ENCODE data around the gene ERCC3. TPM values are rescaled to one million over a fixed set of nuclear protein-coding genes. Genes with fewer than 3 reads are reported as not detected.
"Not testable (repeated sequence)": the region's sequence is repeated elsewhere in the genome, so short reads cannot be mapped to it uniquely, and the experiment has no call there.

The ERCC3 gene
- total RNA-seq, 1 experiment from 2014 or later = 52.5 TPM

- POLR2A ChIA-PET = no interaction called here
- Mint-ChIP-seq H3K4me1 (ENCODE audit: low read depth, unreplicated experiment) (no peaks in the 10 kb centered on the region), H3K27me3 (ENCODE audit: insufficient read depth, unreplicated experiment) (no peaks in the 10 kb centered on the region), H3K27ac (ENCODE audit: unreplicated experiment) (no peak overlapping the region), H3K4me3 (ENCODE audit: unreplicated experiment) (no peak overlapping the region), H3K9me3 (ENCODE audit: unreplicated experiment) (no peaks in the 10 kb centered on the region), H3K36me3 (ENCODE audit: insufficient read depth, unreplicated experiment) (peaks cover 40% of the 10 kb centered on the region)
- CTCF ChIA-PET = no interaction called here
- TF ChIP-seq, protein P1, sequence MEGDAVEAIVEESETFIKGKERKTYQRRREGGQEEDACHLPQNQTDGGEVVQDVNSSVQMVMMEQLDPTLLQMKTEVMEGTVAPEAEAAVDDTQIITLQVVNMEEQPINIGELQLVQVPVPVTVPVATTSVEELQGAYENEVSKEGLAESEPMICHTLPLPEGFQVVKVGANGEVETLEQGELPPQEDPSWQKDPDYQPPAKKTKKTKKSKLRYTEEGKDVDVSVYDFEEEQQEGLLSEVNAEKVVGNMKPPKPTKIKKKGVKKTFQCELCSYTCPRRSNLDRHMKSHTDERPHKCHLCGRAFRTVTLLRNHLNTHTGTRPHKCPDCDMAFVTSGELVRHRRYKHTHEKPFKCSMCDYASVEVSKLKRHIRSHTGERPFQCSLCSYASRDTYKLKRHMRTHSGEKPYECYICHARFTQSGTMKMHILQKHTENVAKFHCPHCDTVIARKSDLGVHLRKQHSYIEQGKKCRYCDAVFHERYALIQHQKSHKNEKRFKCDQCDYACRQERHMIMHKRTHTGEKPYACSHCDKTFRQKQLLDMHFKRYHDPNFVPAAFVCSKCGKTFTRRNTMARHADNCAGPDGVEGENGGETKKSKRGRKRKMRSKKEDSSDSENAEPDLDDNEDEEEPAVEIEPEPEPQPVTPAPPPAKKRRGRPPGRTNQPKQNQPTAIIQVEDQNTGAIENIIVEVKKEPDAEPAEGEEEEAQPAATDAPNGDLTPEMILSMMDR (IDR thresholded peaks at IDR 0.05; ENCODE audit: insufficient read depth in 1 of 2, low read depth in 1 of 2, low read length in 1 of 2, severe bottlenecking in 1 of 2, unreplicated experiment in 1 of 2) = no peak
- BruUV-seq (replicated peaks) = no TSS peak
- Histone ChIP-seq H3K4me3 (ENCODE audit: low read depth, low read length) (no peak overlapping the region), H3K9me3 (no peaks in the 10 kb centered on the region), H3K27me3 (replicated peaks; ENCODE audit: control insufficient read depth, insufficient read depth, low read length) (no peaks in the 10 kb centered on the region), H3K4me1 (no peaks in the 10 kb centered on the region), H3K36me3 (ENCODE audit: control insufficient read depth, insufficient read depth, low read length) (no peaks in the 10 kb centered on the region; the same call in 1 of the 2 replicates)
- intact Hi-C loops (cut with micrococcal nuclease; ENCODE audit: unreplicated experiment) = no loop called here
- DNase-seq = no peak
Observed at GRCh38 chr2:127254386-127254981, 39.5 kb downstream of the ERCC3 start.

DNA sequence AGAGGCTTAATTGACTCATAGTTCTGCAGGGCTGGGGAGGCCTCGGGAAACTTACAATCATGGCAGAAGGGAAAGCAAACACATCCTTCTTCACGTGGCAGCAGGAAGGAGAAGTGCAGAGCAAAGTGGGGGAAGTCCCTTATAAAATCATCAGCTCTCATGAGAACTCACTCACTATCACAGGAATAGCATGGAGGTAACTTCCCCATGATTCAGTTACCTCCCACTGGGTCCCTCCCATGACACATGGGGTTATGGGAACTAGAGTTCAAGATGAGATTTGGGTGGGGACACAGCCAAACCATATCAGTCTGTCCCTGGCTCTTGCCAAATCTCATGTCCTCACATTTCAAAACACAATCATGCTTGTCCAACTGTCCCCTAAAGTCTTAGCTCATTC is 52.8 kb downstream of the ERCC3 start:
- H3K4me1 ChIP-seq; H3K27me3 ChIP-seq (replicated peaks; ENCODE audit: control insufficient read depth, insufficient read depth, low read length); CTCF ChIA-PET; H3K36me3 Mint-ChIP-seq (ENCODE audit: insufficient read depth, unreplicated experiment); intact Hi-C loops (cut with micrococcal nuclease; ENCODE audit: unreplicated experiment); H3K4me1 Mint-ChIP-seq (ENCODE audit: low read depth, unreplicated experiment); H3K36me3 ChIP-seq (ENCODE audit: control insufficient read depth, insufficient read depth, low read length); DNase-seq; POLR2A ChIA-PET; H3K27me3 Mint-ChIP-seq (ENCODE audit: insufficient read depth, unreplicated experiment); BruUV-seq (replicated peaks); H3K27ac Mint-ChIP-seq (ENCODE audit: unreplicated experiment); H3K4me3 Mint-ChIP-seq (ENCODE audit: unreplicated experiment); H3K4me3 ChIP-seq (ENCODE audit: low read depth, low read length): not testable (repeated sequence)
- peaks cover 31% of the 10 kb centered on the region for H3K9me3 Mint-ChIP-seq (ENCODE audit: unreplicated experiment)
- H3K9me3 ChIP-seq = peaks cover 16% of the 10 kb centered on the region; the same call in 1 of the 2 replicates

- no peak for DNase-seq
Observed at GRCh38 chr2:127239395-127239794, 54.5 kb downstream of the ERCC3 start.

GRCh38 chr2:127237768-127238167 is 56.2 kb downstream of the ERCC3 start:
- H3K4me3 Mint-ChIP-seq (ENCODE audit: unreplicated experiment); CTCF ChIA-PET; H3K27ac Mint-ChIP-seq (ENCODE audit: unreplicated experiment); BruUV-seq (replicated peaks); H3K36me3 ChIP-seq (ENCODE audit: control insufficient read depth, insufficient read depth, low read length); H3K27me3 Mint-ChIP-seq (ENCODE audit: insufficient read depth, unreplicated experiment); H3K27me3 ChIP-seq (replicated peaks; ENCODE audit: control insufficient read depth, insufficient read depth, low read length); intact Hi-C loops (cut with micrococcal nuclease; ENCODE audit: unreplicated experiment); H3K4me1 Mint-ChIP-seq (ENCODE audit: low read depth, unreplicated experiment); H3K36me3 Mint-ChIP-seq (ENCODE audit: insufficient read depth, unreplicated experiment); H3K4me3 ChIP-seq (ENCODE audit: low read depth, low read length); H3K4me1 ChIP-seq; DNase-seq; POLR2A ChIA-PET: not testable (repeated sequence)
- H3K9me3 ChIP-seq = peaks cover 16% of the 10 kb centered on the region; the same call in 1 of the 2 replicates
- H3K9me3 Mint-ChIP-seq (ENCODE audit: unreplicated experiment) = peaks cover 31% of the 10 kb centered on the region

More at GRCh38 chr2:127239395-127239794, 54.5 kb downstream of the ERCC3 start:
- peaks cover 16% of the 10 kb centered on the region; the same call in 1 of the 2 replicates for H3K9me3 ChIP-seq
- no peaks in the 10 kb centered on the region for H3K36me3 Mint-ChIP-seq (ENCODE audit: insufficient read depth, unreplicated experiment)
- CTCF ChIA-PET = no interaction called here
- peaks cover 5% of the 10 kb centered on the region; the same call in 1 of the 2 replicates for H3K4me1 ChIP-seq
- H3K4me3 ChIP-seq (ENCODE audit: low read depth, low read length) = no peak overlapping the region
- intact Hi-C loops (cut with micrococcal nuclease; ENCODE audit: unreplicated experiment) = no loop called here
- no peaks in the 10 kb centered on the region for H3K27me3 Mint-ChIP-seq (ENCODE audit: insufficient read depth, unreplicated experiment)
- no peak overlapping the region for H3K27ac Mint-ChIP-seq (ENCODE audit: unreplicated experiment)
- TF ChIP-seq, protein P1 (IDR thresholded peaks at IDR 0.05; ENCODE audit: insufficient read depth in 1 of 2, low read depth in 1 of 2, low read length in 1 of 2, severe bottlenecking in 1 of 2, unreplicated experiment in 1 of 2) = no peak
- H3K4me3 Mint-ChIP-seq (ENCODE audit: unreplicated experiment) = no peak overlapping the region
- POLR2A ChIA-PET = no interaction called here
- peaks cover 31% of the 10 kb centered on the region for H3K9me3 Mint-ChIP-seq (ENCODE audit: unreplicated experiment)
- H3K36me3 ChIP-seq (ENCODE audit: control insufficient read depth, insufficient read depth, low read length) = no peaks in the 10 kb centered on the region
- H3K4me1 Mint-ChIP-seq (ENCODE audit: low read depth, unreplicated experiment) = no peaks in the 10 kb centered on the region
- BruUV-seq (replicated peaks) = no TSS peak
- no peaks in the 10 kb centered on the region for H3K27me3 ChIP-seq (replicated peaks; ENCODE audit: control insufficient read depth, insufficient read depth, low read length)

All from Caco-2 (cell line).